Ishikawa (cell line): ENCODE data around the gene TSPEAR.

Source experiments
- CEBPB ChIP-seq: IDR thresholded peaks from 2 replicates; pipeline ENCODE4 v1.6.1; 2012
- CREB1 ChIP-seq: IDR thresholded peaks from 2 replicates; pipeline ENCODE4 v1.6.1; 2012; ENCODE audit warnings: low read depth
- EGR1 ChIP-seq: IDR thresholded peaks from 2 replicates; pipeline ENCODE4 v1.6.1; 2012
- EP300 ChIP-seq: IDR thresholded peaks from 2 replicates; pipeline ENCODE4 v1.6.1; 2012; ENCODE audit warnings: borderline replicate concordance
- FOXM1 ChIP-seq: IDR thresholded peaks from 2 replicates; pipeline ENCODE4 v1.6.1; 2012; ENCODE audit warnings: low read depth, borderline replicate concordance
- MAX ChIP-seq: IDR thresholded peaks from 2 replicates; pipeline ENCODE4 v1.6.1; 2012
- NFIC ChIP-seq: IDR thresholded peaks from 2 replicates; pipeline ENCODE4 v1.6.1; 2012
- RAD21 ChIP-seq: IDR thresholded peaks from 2 replicates; pipeline ENCODE4 v1.6.1; 2012; ENCODE audit warnings: low read depth
- REST ChIP-seq: IDR thresholded peaks from 2 replicates; pipeline ENCODE4 v1.6.1; 2012; ENCODE audit warnings: low read depth, mild to moderate bottlenecking
- TAF1 ChIP-seq: IDR thresholded peaks from 2 replicates; pipeline ENCODE4 v1.6.1; 2012; ENCODE audit warnings: low read depth, mild to moderate bottlenecking
- TCF12 ChIP-seq: IDR thresholded peaks from 2 replicates; pipeline ENCODE4 v1.6.1; 2012; ENCODE audit warnings: low read depth
- TEAD4 ChIP-seq: IDR thresholded peaks from 2 replicates; pipeline ENCODE4 v1.6.1; 2012
- USF1 ChIP-seq: IDR thresholded peaks from 2 replicates; pipeline ENCODE4 v1.6.1; 2012
- YY1 ChIP-seq: IDR thresholded peaks from 2 replicates; pipeline ENCODE4 v1.6.1; 2012; ENCODE audit warnings: low read depth
- ZBTB7A ChIP-seq: IDR thresholded peaks from 2 replicates; pipeline ENCODE4 v1.6.1; 2012; ENCODE audit warnings: low read depth

The TSPEAR gene

GRCh38 chr21:44654576-44655175 lies 56.7 kb downstream of the TSPEAR start, which contains the start of gene KRTAP12-4:
TSS of gene KRTAP12-4 (minus strand) at chr21:44654659. CDS start at chr21:44654614, 45 bp downstream.
- TF ChIP-seq YY1 (no peak), NFIC (no peak), EGR1 (no peak), EP300 (no peak), TCF12 (no peak), MAX (no peak), TEAD4 (no peak), RAD21 (no peak), USF1 (no peak), CEBPB (no peak)

- no peak for TF ChIP-seq ZBTB7A
- TF ChIP-seq CREB1 = no peak
These were observed 57.5 kb downstream of the TSPEAR start for GRCh38 chr21:44653656-44654575.

GRCh38 chr21:44653123-44653522 lies 58.2 kb downstream of the TSPEAR start:
- TF ChIP-seq USF1 (no peak), MAX (peak; percentile 75)

GRCh38 chr21:44650973-44651675 lies 60.2 kb downstream of the TSPEAR start:
- TF ChIP-seq RAD21 = no peak
- no peak for TF ChIP-seq YY1
- no peak for TF ChIP-seq TCF12
- no peak for TF ChIP-seq MAX
- no peak for TF ChIP-seq CREB1
- TF ChIP-seq TAF1 = no peak
- TF ChIP-seq REST = no peak
- TF ChIP-seq TEAD4 = no peak
- TF ChIP-seq USF1 = no peak
- no peak for TF ChIP-seq ZBTB7A
- no peak for TF ChIP-seq FOXM1
- no peak for TF ChIP-seq CEBPB
- TF ChIP-seq EGR1 = no peak
- TF ChIP-seq EP300 = no peak
- no peak for TF ChIP-seq NFIC

- TF ChIP-seq RAD21 (no peak), EGR1 (no peak), NFIC (no peak), TCF12 (no peak), USF1 (0 out of 2 replicates have a peak, but pooled peaks have one; percentile 13)
These were observed 61.0 kb downstream of the TSPEAR start for GRCh38 chr21:44650265-44650972.

GRCh38 chr21:44649521-44650100 lies 61.8 kb downstream of the TSPEAR start:
- TF ChIP-seq CREB1 = no peak
- no peak for TF ChIP-seq USF1
- TF ChIP-seq TAF1 = no peak
- TF ChIP-seq NFIC = no peak
- no peak for TF ChIP-seq TEAD4
